Body of pancreas (tissue), 4 donors: ENCODE data around the gene PPP4R1.

ENCODE experiments used
- POLR2A ChIP-seq, 3 donors: fragments of 450-650 bp; IDR thresholded peaks; one replicate each; pipeline ENCODE4 v1.6.1; 2016; ENCODE audit warnings: antibody characterized with exemption in 3 of 3, mild to moderate bottlenecking in 2 of 3
- TF ChIP-seq, protein P1 (sequence below), 7 experiments: fragments of 450-650 bp in 4 of 7; fragments of 200-600 bp in 3 of 7; sonication (generic) in 3 of 7; IDR thresholded peaks; one replicate each; pipeline ENCODE4 v1.5.1; 2016 to 2019; ENCODE audit warnings: antibody characterized with exemption in 7 of 7

DNA sequence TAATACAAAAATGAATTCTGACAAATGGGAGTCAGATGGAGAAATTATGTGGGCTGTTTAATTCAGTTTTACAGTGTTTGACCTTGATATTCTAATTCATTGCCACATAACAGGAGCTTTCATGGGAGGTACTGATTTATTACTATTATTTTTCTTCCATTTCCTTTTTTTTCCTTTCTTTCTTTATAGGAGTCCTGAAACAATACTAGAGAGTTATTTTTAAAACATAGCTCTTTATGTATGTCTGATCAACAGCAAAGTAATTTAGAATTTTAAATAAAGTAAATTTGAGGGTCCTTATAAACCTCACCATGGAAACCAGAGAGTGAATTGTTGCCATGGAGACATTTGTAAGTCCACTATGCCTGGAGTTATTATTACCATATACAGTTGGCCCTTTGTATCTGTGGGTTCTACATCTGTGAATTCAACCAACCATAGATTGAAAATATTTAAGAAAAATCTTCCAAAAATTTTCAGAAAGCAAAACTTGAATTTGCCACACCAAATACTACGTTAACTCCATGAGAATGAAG, 40.9 kb upstream of the PPP4R1 start:
- TF ChIP-seq, protein P1, sequence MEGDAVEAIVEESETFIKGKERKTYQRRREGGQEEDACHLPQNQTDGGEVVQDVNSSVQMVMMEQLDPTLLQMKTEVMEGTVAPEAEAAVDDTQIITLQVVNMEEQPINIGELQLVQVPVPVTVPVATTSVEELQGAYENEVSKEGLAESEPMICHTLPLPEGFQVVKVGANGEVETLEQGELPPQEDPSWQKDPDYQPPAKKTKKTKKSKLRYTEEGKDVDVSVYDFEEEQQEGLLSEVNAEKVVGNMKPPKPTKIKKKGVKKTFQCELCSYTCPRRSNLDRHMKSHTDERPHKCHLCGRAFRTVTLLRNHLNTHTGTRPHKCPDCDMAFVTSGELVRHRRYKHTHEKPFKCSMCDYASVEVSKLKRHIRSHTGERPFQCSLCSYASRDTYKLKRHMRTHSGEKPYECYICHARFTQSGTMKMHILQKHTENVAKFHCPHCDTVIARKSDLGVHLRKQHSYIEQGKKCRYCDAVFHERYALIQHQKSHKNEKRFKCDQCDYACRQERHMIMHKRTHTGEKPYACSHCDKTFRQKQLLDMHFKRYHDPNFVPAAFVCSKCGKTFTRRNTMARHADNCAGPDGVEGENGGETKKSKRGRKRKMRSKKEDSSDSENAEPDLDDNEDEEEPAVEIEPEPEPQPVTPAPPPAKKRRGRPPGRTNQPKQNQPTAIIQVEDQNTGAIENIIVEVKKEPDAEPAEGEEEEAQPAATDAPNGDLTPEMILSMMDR (IDR thresholded peaks at IDR 0.05), result no peak
- TF ChIP-seq POLR2A (IDR thresholded peaks at IDR 0.05), result no peak
